Smooth muscle cell (in vitro differentiated cells): Measurements from ENCODE around the gene YAP1. TPM values are rescaled to one million over a fixed set of nuclear protein-coding genes. Genes with fewer than 3 reads are reported as not detected.

Source experiments
- DNase-seq: peaks from one replicate; lab custom pipeline; 2025; ENCODE audit not compliant: unreplicated experiment; lab: John Stamatoyannopoulos, UW
- H2AFZ ChIP-seq: fragments of 200-600 bp; sonication (generic); 2 replicates; pipeline ENCODE4 v1.6.0; 2016; ENCODE audit warnings: antibody characterized with exemption, low read depth, mild to moderate bottlenecking
- H3F3A ChIP-seq: fragments of 200-600 bp; sonication (generic); 2 replicates; pipeline ENCODE4 v1.6.0; 2017; ENCODE audit warnings: antibody characterized with exemption, low read depth
- H3K27ac ChIP-seq: fragments of 200-600 bp; sonication (generic); 2 replicates; pipeline ENCODE4 v1.5.1; 2016; ENCODE audit warnings: low read depth, mild to moderate bottlenecking
- H3K27me3 ChIP-seq: fragments of 200-600 bp; sonication (generic); 2 replicates; pipeline ENCODE4 v1.6.1; 2016; ENCODE audit warnings: low read depth, mild to moderate bottlenecking
- H3K36me3 ChIP-seq: fragments of 200-600 bp; sonication (generic); 2 replicates; pipeline ENCODE4 v1.5.1; 2016; ENCODE audit warnings: low read depth
- H3K4me1 ChIP-seq: fragments of 200-600 bp; sonication (generic); 2 replicates; pipeline ENCODE4 v1.5.1; 2016; ENCODE audit warnings: low read depth
- H3K4me2 ChIP-seq: fragments of 200-600 bp; sonication (generic); 2 replicates; pipeline ENCODE4 v1.6.0; 2016; ENCODE audit warnings: mild to moderate bottlenecking
- H3K4me3 ChIP-seq: fragments of 200-600 bp; sonication (generic); 2 replicates; pipeline ENCODE4 v1.5.1; 2016; ENCODE audit warnings: mild to moderate bottlenecking
- H3K79me2 ChIP-seq: fragments of 200-600 bp; sonication (generic); 2 replicates; pipeline ENCODE4 v1.6.0; 2016; ENCODE audit warnings: low read depth, mild to moderate bottlenecking
- H3K9ac ChIP-seq: fragments of 200-600 bp; sonication (generic); 2 replicates; pipeline ENCODE4 v1.6.0; 2016; ENCODE audit warnings: low read depth
- H3K9me3 ChIP-seq: fragments of 200-600 bp; sonication (generic); replicated peaks from 2 replicates; pipeline ENCODE4 v1.5.1; 2016; ENCODE audit warnings: low read depth
- H4K20me1 ChIP-seq: fragments of 200-600 bp; sonication (generic); 2 replicates; pipeline ENCODE4 v1.6.0; 2016; ENCODE audit warnings: low read depth
- WGBS: methylation state at CpG from one replicate; pipeline ENCODE4 v1.1.7; 2016; ENCODE audit warnings: low lambda C conversion rate; 5-methylcytosine and 5-hydroxymethylcytosine counted together
- polyA plus RNA-seq: library from polyadenylated mRNA; unstranded; fragments of >200 nt; fragmentation: Nextera tagmentation; extraction: Ambion mirVana; gene quantifications from 2 replicates; pipeline ENCODE4 v1.2.1, GENCODE V29; 2016
- total RNA-seq: library from RNA; depleted of rRNA; stranded (reverse); fragments of >200 nt; gene quantifications from 2 replicates; pipeline ENCODE4 v1.2.3, GENCODE V29; 2014
- TF ChIP-seq, protein P1 (sequence below): fragments of 200-600 bp; sonication (generic); IDR thresholded peaks from 2 replicates; pipeline ENCODE4 v1.5.1; 2017; ENCODE audit warnings: borderline replicate concordance, mild to moderate bottlenecking, antibody characterized with exemption; ENCODE audit not compliant: insufficient read depth, poor library complexity, severe bottlenecking

The YAP1 gene
- total and polyA plus RNA-seq, 2 experiments from 2014 or later = 25.1 to 174 TPM

DNA sequence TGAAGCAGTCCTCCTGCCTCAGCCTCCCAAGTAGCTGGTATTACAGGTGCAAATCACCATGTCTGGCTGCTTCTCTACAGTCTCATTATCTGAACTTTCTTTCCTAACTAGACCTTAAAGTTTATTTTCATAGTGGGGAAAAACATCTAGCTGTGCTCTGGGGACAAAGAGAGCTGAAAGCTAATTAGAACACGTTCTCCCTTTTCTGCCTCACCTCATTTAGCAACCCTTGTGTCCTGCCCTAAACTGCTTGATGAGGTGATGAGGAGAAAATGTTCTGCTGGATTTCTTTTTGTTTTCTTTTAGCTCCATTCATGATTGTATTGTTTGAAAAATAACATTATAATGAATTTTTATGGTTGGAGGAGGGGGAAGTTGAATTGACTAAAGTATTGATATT, 84.7 kb downstream of the YAP1 start:
- Histone ChIP-seq H3K79me2 (peaks cover 86% of the 10 kb centered on the region), H2AFZ (no peak overlapping the region), H3K27ac (no peak overlapping the region), H3K4me3 (no peak overlapping the region), H3F3A (peaks cover 17% of the 10 kb centered on the region), H3K4me1 (peaks cover 45% of the 10 kb centered on the region), H4K20me1 (peaks cover 44% of the 10 kb centered on the region), H3K4me2 (no peak overlapping the region), H3K27me3 (no peaks in the 10 kb centered on the region), H3K36me3 (peaks cover 5% of the 10 kb centered on the region), H3K9me3 (no peaks in the 10 kb centered on the region), H3K9ac (no peak overlapping the region)
- TF ChIP-seq, protein P1, sequence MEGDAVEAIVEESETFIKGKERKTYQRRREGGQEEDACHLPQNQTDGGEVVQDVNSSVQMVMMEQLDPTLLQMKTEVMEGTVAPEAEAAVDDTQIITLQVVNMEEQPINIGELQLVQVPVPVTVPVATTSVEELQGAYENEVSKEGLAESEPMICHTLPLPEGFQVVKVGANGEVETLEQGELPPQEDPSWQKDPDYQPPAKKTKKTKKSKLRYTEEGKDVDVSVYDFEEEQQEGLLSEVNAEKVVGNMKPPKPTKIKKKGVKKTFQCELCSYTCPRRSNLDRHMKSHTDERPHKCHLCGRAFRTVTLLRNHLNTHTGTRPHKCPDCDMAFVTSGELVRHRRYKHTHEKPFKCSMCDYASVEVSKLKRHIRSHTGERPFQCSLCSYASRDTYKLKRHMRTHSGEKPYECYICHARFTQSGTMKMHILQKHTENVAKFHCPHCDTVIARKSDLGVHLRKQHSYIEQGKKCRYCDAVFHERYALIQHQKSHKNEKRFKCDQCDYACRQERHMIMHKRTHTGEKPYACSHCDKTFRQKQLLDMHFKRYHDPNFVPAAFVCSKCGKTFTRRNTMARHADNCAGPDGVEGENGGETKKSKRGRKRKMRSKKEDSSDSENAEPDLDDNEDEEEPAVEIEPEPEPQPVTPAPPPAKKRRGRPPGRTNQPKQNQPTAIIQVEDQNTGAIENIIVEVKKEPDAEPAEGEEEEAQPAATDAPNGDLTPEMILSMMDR = no peak
- DNase-seq = no peak
- 88% methylated on average over 1 of the region's 1 CpG for whole genome bisulfite sequencing

DNA sequence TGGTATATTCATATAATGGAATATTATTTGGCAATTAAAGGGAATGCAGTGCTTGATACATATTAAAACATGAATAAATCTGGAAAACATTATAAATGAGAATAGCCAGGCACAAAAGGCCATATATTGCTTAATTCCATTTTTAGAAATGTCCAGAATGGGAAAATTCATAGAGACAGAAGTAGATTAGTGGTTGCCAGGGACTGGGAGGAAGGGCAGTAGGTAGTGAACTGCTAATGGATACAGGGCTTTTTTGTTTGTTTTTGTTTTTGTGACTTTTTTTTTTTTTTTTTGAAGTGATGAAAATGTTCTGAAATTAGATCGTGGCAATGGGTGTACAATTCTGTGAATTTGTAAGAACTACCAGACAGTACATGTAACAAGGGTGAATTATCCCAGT, 86.1 kb downstream of the YAP1 start:
- peaks cover 9% of the 10 kb centered on the region for H3F3A ChIP-seq
- H3K79me2 ChIP-seq = peaks cover 87% of the 10 kb centered on the region
- no peaks in the 10 kb centered on the region for H3K27me3 ChIP-seq
- H3K4me2 ChIP-seq = peak overlapping the region; percentile 12
- 50% methylated on average over 1 of the region's 1 CpG for WGBS
- no peak overlapping the region for H3K4me3 ChIP-seq
- no peak overlapping the region for H2AFZ ChIP-seq
- H4K20me1 ChIP-seq = peaks cover 37% of the 10 kb centered on the region
- no peaks in the 10 kb centered on the region for H3K9me3 ChIP-seq
- peaks cover 43% of the 10 kb centered on the region for H3K4me1 ChIP-seq
- H3K36me3 ChIP-seq = peaks cover 5% of the 10 kb centered on the region
- H3K9ac ChIP-seq = no peak overlapping the region
- TF ChIP-seq, protein P1 = no peak
- DNase-seq = no peak
- peak overlapping the region; percentile 69 for H3K27ac ChIP-seq

DNA sequence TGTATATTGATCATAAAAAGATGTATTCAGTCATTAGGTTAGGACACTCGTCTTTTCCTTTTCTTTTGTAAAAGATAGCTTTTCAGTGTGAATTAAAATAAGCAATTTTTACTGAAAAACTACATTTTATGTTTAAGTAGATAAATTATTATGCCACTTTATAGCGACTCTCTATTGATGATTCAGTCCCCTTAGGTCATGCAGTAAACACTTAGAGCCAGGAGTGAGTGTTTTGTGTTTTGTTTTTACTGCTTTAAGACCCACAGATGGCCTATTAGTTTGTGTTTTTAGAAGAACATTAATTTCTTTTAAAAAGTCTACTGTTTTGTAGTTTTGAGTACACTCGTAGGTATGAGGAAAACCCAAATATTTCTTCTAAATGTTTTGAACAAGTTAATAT, 86.6 kb downstream of the YAP1 start:
- Histone ChIP-seq H3K36me3 (peaks cover 5% of the 10 kb centered on the region), H3K27ac (peak overlapping the region; percentile 69), H3K79me2 (peaks cover 88% of the 10 kb centered on the region), H3K4me2 (peak overlapping the region; percentile 8), H3K9me3 (no peaks in the 10 kb centered on the region), H2AFZ (no peak overlapping the region), H3K27me3 (no peaks in the 10 kb centered on the region), H3K4me3 (no peak overlapping the region), H3K4me1 (peaks cover 39% of the 10 kb centered on the region), H4K20me1 (peaks cover 32% of the 10 kb centered on the region), H3F3A (peaks cover 9% of the 10 kb centered on the region), H3K9ac (peak overlapping the region; percentile 23)
- no peak for DNase-seq
- 56% methylated on average over 3 of the region's 3 CpGs for WGBS
- TF ChIP-seq, protein P1 = no peak

DNA sequence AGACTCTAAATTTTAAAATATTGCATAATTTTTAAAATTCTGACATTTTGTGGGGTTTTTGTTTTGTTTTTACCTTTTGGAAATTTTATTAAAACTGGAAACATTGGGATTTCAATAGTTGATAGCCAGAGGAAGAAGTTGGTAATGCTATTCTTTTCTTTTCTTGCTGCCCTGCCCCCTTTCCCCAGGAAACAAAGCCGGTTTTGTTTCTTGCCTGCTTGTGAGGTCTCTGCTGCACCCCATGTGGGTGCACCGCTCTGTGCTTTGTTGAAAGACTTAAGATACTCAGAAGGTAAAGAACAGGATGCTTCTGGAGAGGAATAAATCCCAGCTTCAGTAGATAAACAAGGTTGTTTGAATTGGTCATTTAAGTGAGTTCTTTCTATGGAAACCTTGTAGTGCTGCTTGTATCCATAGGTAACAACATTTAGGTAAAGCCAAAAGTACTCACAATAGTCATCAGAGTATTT, 87.5 kb downstream of the YAP1 start:
- H3K9ac ChIP-seq = peak overlapping the region; percentile 23
- 28% methylated on average over 2 of the region's 2 CpGs for WGBS
- peaks cover 7% of the 10 kb centered on the region for H3K36me3 ChIP-seq
- peaks cover 32% of the 10 kb centered on the region for H3K4me1 ChIP-seq
- H3K4me3 ChIP-seq = no peak overlapping the region
- no peak for DNase-seq
- peak overlapping the region; percentile 8 for H3K4me2 ChIP-seq
- TF ChIP-seq, protein P1 = no peak
- peaks cover 96% of the 10 kb centered on the region for H3K79me2 ChIP-seq
- H3K27ac ChIP-seq = peak overlapping the region; percentile 69
- H3K9me3 ChIP-seq = no peaks in the 10 kb centered on the region
- no peak overlapping the region for H2AFZ ChIP-seq
- H4K20me1 ChIP-seq = peaks cover 28% of the 10 kb centered on the region
- H3K27me3 ChIP-seq = no peaks in the 10 kb centered on the region
- H3F3A ChIP-seq = peaks cover under 1% of the 10 kb centered on the region
